ENCODE results near the gene SH3GLB2.

SH3GLB2 gene

DNA sequence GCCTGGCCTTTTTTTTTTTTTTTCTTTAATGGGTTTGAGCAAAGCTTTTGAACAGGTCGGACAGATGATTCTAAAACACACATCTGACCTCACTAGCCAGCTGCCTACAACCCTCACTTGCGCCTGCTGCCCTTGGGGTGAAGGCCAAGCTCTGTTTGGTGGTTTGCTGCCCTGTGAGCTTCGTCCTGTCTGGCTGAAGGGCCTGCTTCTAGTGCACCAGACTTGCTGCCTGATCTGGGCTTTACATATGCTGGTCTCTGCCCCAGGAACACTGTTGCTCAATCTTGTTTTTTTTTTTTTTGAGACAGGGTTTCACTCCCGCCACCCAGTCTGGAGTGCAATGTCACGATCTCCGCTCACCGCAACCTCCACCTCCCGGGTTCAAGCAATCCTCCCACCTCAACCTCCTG lies 36.4 kb upstream of the SH3GLB2 start:
- no peak for DNase-seq (ENCODE audit: low read depth, low spot score)
- TF ChIP-seq, protein P1, sequence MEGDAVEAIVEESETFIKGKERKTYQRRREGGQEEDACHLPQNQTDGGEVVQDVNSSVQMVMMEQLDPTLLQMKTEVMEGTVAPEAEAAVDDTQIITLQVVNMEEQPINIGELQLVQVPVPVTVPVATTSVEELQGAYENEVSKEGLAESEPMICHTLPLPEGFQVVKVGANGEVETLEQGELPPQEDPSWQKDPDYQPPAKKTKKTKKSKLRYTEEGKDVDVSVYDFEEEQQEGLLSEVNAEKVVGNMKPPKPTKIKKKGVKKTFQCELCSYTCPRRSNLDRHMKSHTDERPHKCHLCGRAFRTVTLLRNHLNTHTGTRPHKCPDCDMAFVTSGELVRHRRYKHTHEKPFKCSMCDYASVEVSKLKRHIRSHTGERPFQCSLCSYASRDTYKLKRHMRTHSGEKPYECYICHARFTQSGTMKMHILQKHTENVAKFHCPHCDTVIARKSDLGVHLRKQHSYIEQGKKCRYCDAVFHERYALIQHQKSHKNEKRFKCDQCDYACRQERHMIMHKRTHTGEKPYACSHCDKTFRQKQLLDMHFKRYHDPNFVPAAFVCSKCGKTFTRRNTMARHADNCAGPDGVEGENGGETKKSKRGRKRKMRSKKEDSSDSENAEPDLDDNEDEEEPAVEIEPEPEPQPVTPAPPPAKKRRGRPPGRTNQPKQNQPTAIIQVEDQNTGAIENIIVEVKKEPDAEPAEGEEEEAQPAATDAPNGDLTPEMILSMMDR (IDR thresholded peaks at IDR 0.05; ENCODE audit: low read depth, low read length), result no peak
- in situ Hi-C loops (cut with HindIII; ENCODE audit: low sequenced_read_pairs), result no loop called here
- no peak overlapping the region for H3K4me3 ChIP-seq (ENCODE audit: low read depth, low read length)

DNA sequence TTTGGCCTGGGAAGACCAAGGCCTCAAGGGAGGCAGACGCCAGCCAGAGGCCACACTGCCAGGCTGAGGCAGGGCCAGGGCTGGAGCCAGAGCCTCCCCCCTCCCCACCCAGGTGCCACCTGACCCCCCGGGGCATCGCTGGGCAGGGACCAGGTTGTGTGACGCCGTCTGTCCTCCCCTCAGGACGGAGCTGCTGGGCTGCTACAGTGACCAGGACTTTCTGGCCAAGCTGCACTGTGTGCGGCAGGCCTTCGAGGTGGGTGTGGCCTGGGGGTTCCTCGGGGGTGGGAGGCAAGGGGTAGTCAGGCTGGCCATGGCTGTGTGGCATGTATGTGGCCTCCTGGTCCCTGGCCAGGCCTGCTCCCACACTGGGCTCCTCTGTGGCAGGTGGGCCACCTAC lies 34.9 kb upstream of the SH3GLB2 start:
- TF ChIP-seq, protein P1 (IDR thresholded peaks at IDR 0.05; ENCODE audit: low read depth, low read length), result no peak
- H3K4me3 ChIP-seq (ENCODE audit: low read depth, low read length), result no peak overlapping the region
- in situ Hi-C loops (cut with HindIII; ENCODE audit: low sequenced_read_pairs), result no loop called here
- no peak for DNase-seq (ENCODE audit: low read depth, low spot score)

DNA sequence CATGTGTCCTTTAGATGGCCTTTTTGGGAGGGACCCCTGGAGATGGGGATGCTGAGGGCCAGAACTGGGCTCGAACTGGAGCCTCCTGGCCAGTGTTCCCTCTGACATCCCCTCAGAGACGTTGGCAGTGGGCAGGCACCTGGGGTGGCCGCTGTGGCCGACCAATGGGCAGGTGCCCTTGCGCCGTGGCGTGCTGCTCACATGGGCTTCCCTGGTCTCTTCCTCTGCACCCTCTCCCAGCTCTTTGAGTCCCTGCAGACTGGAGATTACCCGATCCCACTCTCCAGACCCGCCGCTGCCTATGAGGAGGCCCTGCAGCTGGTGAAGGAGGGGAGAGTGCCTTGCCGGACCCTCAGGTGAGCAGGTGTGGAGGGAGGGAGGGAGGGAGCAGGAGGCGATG lies 32.9 kb upstream of the SH3GLB2 start:
- DNase-seq (ENCODE audit: low read depth, low spot score), result no peak
- no peak overlapping the region for H3K4me3 ChIP-seq (ENCODE audit: low read depth, low read length)
- TF ChIP-seq, protein P1 (IDR thresholded peaks at IDR 0.05; ENCODE audit: low read depth, low read length), result no peak
- in situ Hi-C loops (cut with HindIII; ENCODE audit: low sequenced_read_pairs), result no loop called here

DNA sequence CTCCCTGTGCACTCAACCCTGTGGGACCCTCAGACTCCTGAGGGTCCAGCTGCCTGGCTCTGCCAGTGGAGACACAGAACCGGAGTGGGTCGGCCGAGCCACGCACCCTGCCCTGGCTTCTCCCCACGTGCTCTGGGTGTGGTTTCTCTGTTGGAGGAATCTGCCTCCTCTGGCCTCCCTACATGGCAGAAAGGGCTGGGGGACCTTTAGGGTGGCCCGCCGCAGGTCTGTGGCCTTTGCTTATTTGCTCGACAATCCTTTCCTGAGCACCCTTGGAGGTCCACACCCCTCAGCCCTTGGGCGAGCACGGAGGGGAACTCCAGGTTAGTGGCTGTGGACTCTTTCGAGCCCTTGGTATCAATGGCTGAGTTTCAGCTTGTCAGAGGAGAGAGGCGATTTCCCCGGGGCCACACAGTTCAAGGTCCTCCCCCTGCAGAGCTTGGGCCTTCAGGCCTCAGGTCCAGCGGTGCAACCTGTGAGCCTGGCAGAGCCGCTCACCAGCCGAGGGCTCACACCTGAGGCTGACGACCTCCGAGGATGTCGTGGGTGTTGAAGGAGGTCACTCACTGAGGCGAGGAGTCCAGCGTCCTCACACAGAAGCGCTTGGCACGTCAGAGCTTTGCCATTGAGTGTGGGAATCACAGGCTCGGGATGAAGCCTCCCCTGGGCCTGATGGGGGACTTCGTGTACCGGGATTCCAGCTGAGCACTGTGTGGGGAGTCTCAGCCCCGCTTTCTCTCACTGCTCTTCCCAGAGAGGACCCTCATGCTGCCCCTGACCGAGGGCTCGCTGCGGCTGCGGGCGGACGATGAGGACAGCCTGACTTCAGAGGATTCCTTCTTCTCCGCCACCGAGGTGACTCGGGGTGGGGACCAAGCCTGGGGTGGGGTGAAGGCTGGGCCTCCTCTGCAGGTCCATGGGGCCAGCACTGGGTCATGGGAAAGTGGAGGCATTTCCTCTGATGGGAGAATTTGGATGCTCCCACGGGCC lies 32.0 kb upstream of the SH3GLB2 start:
- in situ Hi-C loops (cut with HindIII; ENCODE audit: low sequenced_read_pairs), result no loop called here

DNA sequence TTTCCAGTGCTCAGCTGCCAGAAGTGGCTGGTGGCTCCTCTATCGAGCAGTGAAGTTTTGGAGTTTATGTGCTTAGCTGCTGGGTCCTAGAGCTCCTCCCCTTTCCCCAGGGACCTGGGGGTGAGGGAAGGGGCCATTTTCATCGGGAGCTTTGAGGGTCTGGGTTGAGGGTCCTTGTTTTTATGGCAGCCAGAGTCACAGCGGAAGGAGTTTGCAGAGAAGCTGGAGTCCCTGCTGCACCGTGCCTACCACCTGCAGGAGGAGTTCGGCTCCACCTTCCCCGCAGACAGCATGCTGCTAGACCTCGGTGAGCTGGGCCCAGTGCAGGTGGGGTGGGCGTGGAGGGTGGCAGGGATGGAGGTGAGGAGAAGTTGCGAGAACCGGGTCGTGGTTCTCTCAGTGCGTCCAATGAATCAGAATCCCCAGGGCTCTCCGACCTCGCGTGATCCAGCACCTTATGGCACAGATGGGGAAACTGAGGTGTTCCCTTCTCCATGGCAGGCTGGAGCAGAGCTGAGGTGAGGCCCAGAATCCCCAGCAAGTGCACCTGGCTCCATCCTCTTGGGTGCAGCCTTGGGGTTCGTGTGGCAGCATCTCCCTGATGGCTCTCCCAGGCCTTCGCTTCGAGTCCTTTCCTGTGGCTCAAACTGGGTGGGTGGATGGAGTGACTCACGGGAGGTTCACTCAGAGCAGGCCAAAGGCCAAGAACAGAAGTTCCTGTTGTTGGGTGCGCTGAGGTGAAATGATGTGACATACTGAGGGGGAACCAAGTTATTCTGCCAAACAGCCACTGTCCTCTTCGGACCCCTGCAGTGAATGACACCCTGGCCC lies 31.0 kb upstream of the SH3GLB2 start:
- DNase-seq (ENCODE audit: low read depth, low spot score), result no peak
- no peak overlapping the region for H3K4me3 ChIP-seq (ENCODE audit: low read depth, low read length)
- TF ChIP-seq, protein P1 (IDR thresholded peaks at IDR 0.05; ENCODE audit: low read depth, low read length), result no peak
- in situ Hi-C loops (cut with HindIII; ENCODE audit: low sequenced_read_pairs), result no loop called here

More for the DNA sequence above, 32.0 kb upstream of the SH3GLB2 start:
- TF ChIP-seq, protein P1 (IDR thresholded peaks at IDR 0.05; ENCODE audit: low read depth, low read length), result no peak
- DNase-seq (ENCODE audit: low read depth, low spot score), result no peak
- no peak overlapping the region for H3K4me3 ChIP-seq (ENCODE audit: low read depth, low read length)

DNA sequence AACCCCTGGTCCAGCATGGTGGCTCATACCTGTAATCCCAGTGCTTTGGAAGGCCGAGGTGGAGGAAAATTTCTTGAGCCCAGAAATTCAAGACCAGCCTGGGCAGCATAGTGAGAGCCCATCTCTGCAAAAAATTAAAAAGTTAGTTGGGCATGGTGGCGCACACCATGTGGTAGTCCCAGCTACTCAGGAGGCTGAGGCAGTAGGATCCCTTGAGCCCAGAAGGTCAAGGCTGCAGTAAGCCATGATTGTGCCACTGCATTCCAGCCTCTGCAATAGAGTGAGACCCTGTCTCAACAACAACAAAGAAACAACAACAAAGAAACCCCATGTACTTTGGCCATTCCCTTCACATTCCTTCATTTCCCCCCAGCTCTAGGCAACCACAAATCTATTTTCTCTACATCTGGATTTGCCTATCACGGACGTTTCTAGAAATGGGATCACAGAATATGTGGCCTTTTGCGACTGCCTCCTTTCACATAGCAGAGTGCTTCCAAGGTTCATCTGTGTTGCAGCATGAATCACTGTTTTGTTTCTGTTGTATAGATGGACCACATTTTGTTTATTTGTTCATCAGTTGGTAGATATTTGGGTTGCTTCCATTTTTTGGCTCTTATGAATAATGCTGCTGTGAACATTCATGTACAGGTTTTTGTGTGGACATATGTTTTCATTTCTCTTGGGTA lies 26.2 kb upstream of the SH3GLB2 start:
- in situ Hi-C loops (cut with HindIII; ENCODE audit: low sequenced_read_pairs), result no loop called here
- H3K4me3 ChIP-seq (ENCODE audit: low read depth, low read length), result no peak overlapping the region
- TF ChIP-seq, protein P1 (IDR thresholded peaks at IDR 0.05; ENCODE audit: low read depth, low read length), result no peak
- no peak for DNase-seq (ENCODE audit: low read depth, low spot score)

All from astrocyte of the spinal cord (primary cell).